Measurements from ENCODE around the gene LAMB4.
A peak's percentile ranks its signal among the peaks of the same experiment; 100 is the strongest.

Gene LAMB4

GRCh38 chr7:107980671-107981190 is 149.4 kb downstream of the LAMB4 start:
- Histone ChIP-seq H3K4me3 (ENCODE audit: low read depth, low read length) (no peak overlapping the region), H2AFZ (ENCODE audit: low read length, unreplicated experiment) (no peak overlapping the region), H3K27ac (ENCODE audit: low read depth, low read length) (no peak overlapping the region), H3K27me3 (ENCODE audit: insufficient read depth, low read length) (no peaks in the 10 kb centered on the region), H3K36me3 (ENCODE audit: insufficient read depth, low read length) (peaks cover 52% of the 10 kb centered on the region), H3K4me1 (ENCODE audit: control insufficient read depth, insufficient read depth, low read length, unreplicated experiment) (no peaks in the 10 kb centered on the region), H3K79me2 (ENCODE audit: control insufficient read depth, insufficient read depth, low read length, unreplicated experiment) (peaks cover 17% of the 10 kb centered on the region)

- Histone ChIP-seq H2AFZ (ENCODE audit: low read length, unreplicated experiment) (no peak overlapping the region), H3K27me3 (ENCODE audit: insufficient read depth, low read length) (no peaks in the 10 kb centered on the region), H3K4me1 (ENCODE audit: control insufficient read depth, insufficient read depth, low read length, unreplicated experiment) (no peaks in the 10 kb centered on the region), H3K27ac (ENCODE audit: low read depth, low read length) (no peak overlapping the region), H3K36me3 (ENCODE audit: insufficient read depth, low read length) (peaks cover 57% of the 10 kb centered on the region), H3K4me3 (ENCODE audit: low read depth, low read length) (no peak overlapping the region), H3K79me2 (ENCODE audit: control insufficient read depth, insufficient read depth, low read length, unreplicated experiment) (peaks cover 17% of the 10 kb centered on the region)
Measured at GRCh38 chr7:107980171-107980570, 150.0 kb downstream of the LAMB4 start.

- Histone ChIP-seq H3K4me3 (ENCODE audit: low read depth, low read length) (no peak overlapping the region), H3K4me1 (ENCODE audit: control insufficient read depth, insufficient read depth, low read length, unreplicated experiment) (peaks cover 6% of the 10 kb centered on the region), H3K79me2 (ENCODE audit: control insufficient read depth, insufficient read depth, low read length, unreplicated experiment) (peaks cover 13% of the 10 kb centered on the region), H3K27ac (ENCODE audit: low read depth, low read length) (no peak overlapping the region), H2AFZ (ENCODE audit: low read length, unreplicated experiment) (no peak overlapping the region), H3K27me3 (ENCODE audit: insufficient read depth, low read length) (no peaks in the 10 kb centered on the region), H3K36me3 (ENCODE audit: insufficient read depth, low read length) (peaks cover 60% of the 10 kb centered on the region)
Measured at GRCh38 chr7:107978815-107979408, 151.2 kb downstream of the LAMB4 start.

- H3K79me2 ChIP-seq (ENCODE audit: control insufficient read depth, insufficient read depth, low read length, unreplicated experiment), result peaks cover 9% of the 10 kb centered on the region
- H3K27ac ChIP-seq (ENCODE audit: low read depth, low read length), result no peak overlapping the region
- H3K4me1 ChIP-seq (ENCODE audit: control insufficient read depth, insufficient read depth, low read length, unreplicated experiment), result peaks cover 19% of the 10 kb centered on the region
- peaks cover 62% of the 10 kb centered on the region for H3K36me3 ChIP-seq (ENCODE audit: insufficient read depth, low read length)
- H3K27me3 ChIP-seq (ENCODE audit: insufficient read depth, low read length), result no peaks in the 10 kb centered on the region
- H2AFZ ChIP-seq (ENCODE audit: low read length, unreplicated experiment), result no peak overlapping the region
- no peak overlapping the region for H3K4me3 ChIP-seq (ENCODE audit: low read depth, low read length)
Measured at GRCh38 chr7:107977048-107977447, 153.1 kb downstream of the LAMB4 start.

GRCh38 chr7:107976620-107977019 is 153.5 kb downstream of the LAMB4 start:
- Histone ChIP-seq H3K4me3 (ENCODE audit: low read depth, low read length) (no peak overlapping the region), H2AFZ (ENCODE audit: low read length, unreplicated experiment) (no peak overlapping the region), H3K79me2 (ENCODE audit: control insufficient read depth, insufficient read depth, low read length, unreplicated experiment) (peaks cover 7% of the 10 kb centered on the region), H3K36me3 (ENCODE audit: insufficient read depth, low read length) (peaks cover 58% of the 10 kb centered on the region), H3K27ac (ENCODE audit: low read depth, low read length) (no peak overlapping the region), H3K27me3 (ENCODE audit: insufficient read depth, low read length) (no peaks in the 10 kb centered on the region), H3K4me1 (ENCODE audit: control insufficient read depth, insufficient read depth, low read length, unreplicated experiment) (peaks cover 23% of the 10 kb centered on the region)

- H3K4me3 ChIP-seq (ENCODE audit: low read depth, low read length), result no peak overlapping the region
- peaks cover 59% of the 10 kb centered on the region for H3K36me3 ChIP-seq (ENCODE audit: insufficient read depth, low read length)
Measured at GRCh38 chr7:107975394-107976013, 154.7 kb downstream of the LAMB4 start.

GRCh38 chr7:107973861-107974260 is 156.3 kb downstream of the LAMB4 start:
- Histone ChIP-seq H3K4me1 (ENCODE audit: control insufficient read depth, insufficient read depth, low read length, unreplicated experiment) (peaks cover 30% of the 10 kb centered on the region), H2AFZ (ENCODE audit: low read length, unreplicated experiment) (no peak overlapping the region), H3K4me3 (ENCODE audit: low read depth, low read length) (no peak overlapping the region), H3K27ac (ENCODE audit: low read depth, low read length) (peak overlapping the region; percentile 81; the same call in 1 of the 2 replicates), H3K27me3 (ENCODE audit: insufficient read depth, low read length) (no peaks in the 10 kb centered on the region), H3K79me2 (ENCODE audit: control insufficient read depth, insufficient read depth, low read length, unreplicated experiment) (peaks cover 5% of the 10 kb centered on the region), H3K36me3 (ENCODE audit: insufficient read depth, low read length) (peaks cover 57% of the 10 kb centered on the region)

More at GRCh38 chr7:107975394-107976013, 154.7 kb downstream of the LAMB4 start:
- H3K79me2 ChIP-seq (ENCODE audit: control insufficient read depth, insufficient read depth, low read length, unreplicated experiment), result peaks cover 10% of the 10 kb centered on the region
- H3K4me1 ChIP-seq (ENCODE audit: control insufficient read depth, insufficient read depth, low read length, unreplicated experiment), result peaks cover 30% of the 10 kb centered on the region
- no peaks in the 10 kb centered on the region for H3K27me3 ChIP-seq (ENCODE audit: insufficient read depth, low read length)
- no peak overlapping the region for H2AFZ ChIP-seq (ENCODE audit: low read length, unreplicated experiment)
- no peak overlapping the region for H3K27ac ChIP-seq (ENCODE audit: low read depth, low read length)
